RWPE1 (cell line): ENCODE data around the gene CENPF.

Experiments used
- CTCF ChIA-PET: fragments of 350-600 bp; sonication (Branson Sonifier 250); formaldehyde crosslinking; extraction: SDS; loops from one replicate; lab custom pipeline; 2021; lab: Yijun Ruan, JAX
- POLR2A ChIA-PET: fragments of 400-600 bp; formaldehyde crosslinking; extraction: SDS; loops from one replicate; lab custom pipeline; 2020; ENCODE audit warnings: antibody characterized with exemption; ENCODE audit not compliant: low non-redundant PET; lab: Yijun Ruan, JAX
- DNase-seq: peaks from one replicate; pipeline ENCODE4 v3.0.0; 2012; ENCODE audit warnings: low spot score
- H3K27ac ChIP-seq: fragments of 450-650 bp; 2 replicates; pipeline ENCODE4 v1.5.1; 2017
- TF ChIP-seq, protein P1 (sequence below): fragments of 450-650 bp; conservative IDR thresholded peaks from 2 replicates; pipeline ENCODE4 v1.5.1; 2017; ENCODE audit warnings: low read depth, mild to moderate bottlenecking

CENPF gene

GRCh38 chr1:214650664-214651063, 47.7 kb downstream of the CENPF start:
- H3K27ac ChIP-seq = no peak overlapping the region
- no peak for DNase-seq
- TF ChIP-seq, protein P1, sequence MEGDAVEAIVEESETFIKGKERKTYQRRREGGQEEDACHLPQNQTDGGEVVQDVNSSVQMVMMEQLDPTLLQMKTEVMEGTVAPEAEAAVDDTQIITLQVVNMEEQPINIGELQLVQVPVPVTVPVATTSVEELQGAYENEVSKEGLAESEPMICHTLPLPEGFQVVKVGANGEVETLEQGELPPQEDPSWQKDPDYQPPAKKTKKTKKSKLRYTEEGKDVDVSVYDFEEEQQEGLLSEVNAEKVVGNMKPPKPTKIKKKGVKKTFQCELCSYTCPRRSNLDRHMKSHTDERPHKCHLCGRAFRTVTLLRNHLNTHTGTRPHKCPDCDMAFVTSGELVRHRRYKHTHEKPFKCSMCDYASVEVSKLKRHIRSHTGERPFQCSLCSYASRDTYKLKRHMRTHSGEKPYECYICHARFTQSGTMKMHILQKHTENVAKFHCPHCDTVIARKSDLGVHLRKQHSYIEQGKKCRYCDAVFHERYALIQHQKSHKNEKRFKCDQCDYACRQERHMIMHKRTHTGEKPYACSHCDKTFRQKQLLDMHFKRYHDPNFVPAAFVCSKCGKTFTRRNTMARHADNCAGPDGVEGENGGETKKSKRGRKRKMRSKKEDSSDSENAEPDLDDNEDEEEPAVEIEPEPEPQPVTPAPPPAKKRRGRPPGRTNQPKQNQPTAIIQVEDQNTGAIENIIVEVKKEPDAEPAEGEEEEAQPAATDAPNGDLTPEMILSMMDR = no peak
- POLR2A ChIA-PET = no interaction called here
- CTCF ChIA-PET = interaction anchor here (0.6 kb wide), 1 partner anchor 439 kb away, joined by 3 read pairs; no protein-coding TSS in a partner anchor

- no peak overlapping the region for H3K27ac ChIP-seq
- no peak for DNase-seq
- POLR2A ChIA-PET = no interaction called here
- TF ChIP-seq, protein P1 = no peak
- CTCF ChIA-PET = no interaction called here
Observed at GRCh38 chr1:214657299-214657698, 54.3 kb downstream of the CENPF start.

DNA sequence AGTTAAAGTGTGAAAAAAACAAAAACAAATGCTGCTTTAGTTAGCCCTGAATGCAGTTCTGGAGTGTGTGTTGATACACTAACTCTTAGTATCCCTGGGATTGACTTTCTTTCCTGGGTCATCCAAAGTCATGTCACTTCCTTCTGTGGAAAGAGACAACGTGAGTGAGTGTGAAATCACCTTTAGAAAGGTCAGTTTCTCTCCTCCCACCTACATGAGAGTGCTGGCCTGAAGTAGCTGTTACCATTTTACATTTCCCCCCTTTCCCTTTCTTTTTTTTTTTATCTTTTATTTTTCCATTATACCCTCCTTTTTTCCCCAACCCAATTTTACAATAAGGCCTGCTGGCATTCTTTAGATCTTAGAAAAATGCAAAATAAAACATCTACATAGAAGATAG, 55.2 kb downstream of the CENPF start:
- H3K27ac ChIP-seq = no peak overlapping the region
- no peak for DNase-seq
- CTCF ChIA-PET = interaction anchor here (0.6 to 1.1 kb wide), 5 partner anchors 467 to 869 kb away, joined by 4 to 8 read pairs (median 5); no protein-coding TSS in a partner anchor
- TF ChIP-seq, protein P1 = no peak
- POLR2A ChIA-PET = no interaction called here

DNA sequence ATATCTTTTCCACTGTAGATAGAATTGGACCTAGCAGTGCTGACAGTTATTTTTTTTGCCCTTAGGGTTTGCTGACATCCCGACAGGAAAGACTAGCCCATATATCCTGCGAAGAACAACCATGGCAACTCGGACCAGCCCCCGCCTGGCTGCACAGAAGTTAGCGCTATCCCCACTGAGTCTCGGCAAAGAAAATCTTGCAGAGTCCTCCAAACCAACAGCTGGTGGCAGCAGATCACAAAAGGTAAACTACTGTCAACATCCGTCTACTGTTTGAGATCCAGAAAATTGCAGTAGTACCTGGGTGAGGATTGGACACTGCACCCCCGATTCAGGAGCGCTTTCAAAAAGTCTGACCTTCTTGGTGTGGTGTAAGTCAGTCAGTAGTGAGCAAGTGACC, 55.8 kb downstream of the CENPF start:
- no peak overlapping the region for H3K27ac ChIP-seq
- TF ChIP-seq, protein P1 = peak; percentile 38
- DNase-seq = no peak
- ChIA-PET POLR2A (no interaction called here), CTCF (interaction anchor here (1.0 to 1.1 kb wide), 3 partner anchors 487 to 868 kb away, joined by 4 to 8 read pairs (median 7); no protein-coding TSS in a partner anchor)

DNA sequence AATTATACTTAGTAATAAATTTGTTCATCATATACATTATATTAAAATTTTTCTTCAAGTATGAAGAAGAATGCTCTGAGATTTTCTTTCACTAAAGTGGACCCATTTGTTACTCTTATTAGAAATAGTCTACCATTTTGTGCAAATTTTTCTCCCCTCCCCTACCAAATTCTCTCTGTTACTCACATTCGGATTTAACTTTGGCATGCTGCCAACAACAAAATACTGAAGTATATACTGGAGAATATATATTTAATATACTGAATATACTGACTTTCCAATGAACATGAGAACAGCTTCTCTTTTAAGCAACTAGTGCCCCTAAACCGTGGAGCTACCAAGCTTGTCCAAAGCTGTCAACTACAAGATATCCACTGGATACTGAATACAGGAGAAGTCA, 57.2 kb downstream of the CENPF start:
- ChIA-PET POLR2A (no interaction called here), CTCF (interaction anchor here (0.7 to 1.1 kb wide), 3 partner anchors 12 to 863 kb away, joined by 3 to 8 read pairs (median 3); no protein-coding TSS in a partner anchor)
- TF ChIP-seq, protein P1 = no peak
- no peak for DNase-seq
- H3K27ac ChIP-seq = no peak overlapping the region

DNA sequence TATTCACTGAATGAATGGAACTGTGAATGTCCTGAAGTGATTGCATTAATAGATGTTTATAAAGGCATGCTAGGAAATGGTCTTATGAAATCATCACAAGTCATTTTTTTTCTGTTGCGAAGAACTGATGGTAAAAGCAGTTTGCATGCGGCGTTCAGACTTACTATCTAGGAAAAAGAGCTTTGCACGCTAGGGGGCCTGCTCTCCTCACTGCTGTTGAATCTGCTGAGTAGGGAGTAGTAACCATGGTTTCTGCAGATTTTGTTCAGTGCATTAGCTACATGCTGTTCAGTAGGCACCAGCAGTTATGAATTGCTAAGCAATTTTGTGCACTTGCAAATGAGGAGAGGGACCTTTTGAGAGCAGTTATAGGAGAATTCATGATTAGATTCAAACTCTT, 57.9 kb downstream of the CENPF start:
- CTCF ChIA-PET = interaction anchor here (0.6 to 0.8 kb wide), 4 partner anchors 13 to 863 kb away, joined by 3 to 5 read pairs (median 4); no protein-coding TSS in a partner anchor

More for the DNA sequence above, 57.9 kb downstream of the CENPF start:
- DNase-seq = no peak
- TF ChIP-seq, protein P1 = peak; percentile 30; the same call in 1 of the 2 replicates
- POLR2A ChIA-PET = no interaction called here
- no peak overlapping the region for H3K27ac ChIP-seq
